Measurements from ENCODE around the gene FILIP1L. TPM values are rescaled to one million over a fixed set of nuclear protein-coding genes. Genes with fewer than 3 reads are reported as not detected.

FILIP1L gene
- total RNA-seq, 2 experiments from 2014 or later: not detected

DNA sequence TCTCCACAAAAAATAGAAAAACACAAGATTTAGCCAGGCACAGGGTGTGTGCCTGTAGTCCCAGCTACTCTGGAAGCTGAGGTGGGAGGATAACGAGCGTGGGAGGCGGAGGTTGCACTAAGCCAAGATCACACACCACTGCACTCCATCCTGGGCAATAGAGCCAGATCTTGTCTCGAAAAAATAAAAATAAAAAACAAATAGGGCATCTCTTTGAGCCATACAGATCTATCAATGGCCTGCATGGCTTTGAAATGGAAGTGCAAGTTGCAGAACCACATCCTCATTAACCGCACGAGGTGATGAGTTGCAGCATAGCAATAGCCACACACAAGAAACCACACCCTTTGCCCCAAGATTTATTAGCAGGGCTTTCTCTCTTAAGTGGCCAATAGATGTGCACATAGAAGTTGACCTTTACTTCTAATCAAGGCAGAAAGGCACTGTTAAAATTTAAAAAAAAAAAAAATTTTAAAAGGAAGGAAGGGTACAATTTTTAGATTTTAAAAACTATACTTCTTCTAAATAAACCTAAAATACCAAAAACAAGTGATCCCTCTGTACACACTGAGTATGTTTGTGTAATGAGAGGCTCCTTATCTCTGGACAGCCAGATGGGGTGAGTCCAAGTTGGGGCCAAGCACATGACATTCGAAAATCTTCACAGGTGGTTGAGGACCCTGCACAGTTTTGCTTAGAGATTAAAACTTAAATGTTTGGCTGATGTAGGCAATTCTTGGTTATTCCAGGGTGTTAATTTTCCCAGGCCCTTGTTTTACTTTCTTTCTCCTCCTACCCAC, 53.4 kb downstream of the FILIP1L start:
- Histone ChIP-seq H4K20me1 (ENCODE audit: insufficient read depth, low read length) (no peaks in the 10 kb centered on the region), H3K79me2 (ENCODE audit: insufficient read depth, low read depth, low read length) (no peaks in the 10 kb centered on the region), H3K4me2 (ENCODE audit: low read length) (no peak overlapping the region), H3K36me3 (ENCODE audit: insufficient read depth, low read length) (no peaks in the 10 kb centered on the region), H3K27ac (ENCODE audit: low read depth, low read length, poor library complexity, severe bottlenecking) (no peak overlapping the region), H3K9me2 (ENCODE audit: insufficient read depth, low read length) (no peaks in the 10 kb centered on the region), H2AFZ (ENCODE audit: low read length) (no peak overlapping the region), H3K4me1 (ENCODE audit: insufficient read depth, low read length, poor library complexity, severe bottlenecking) (no peaks in the 10 kb centered on the region), H3K9me3 (ENCODE audit: low read length) (no peaks in the 10 kb centered on the region), H3K4me3 (ENCODE audit: low read depth, low read length, poor library complexity, severe bottlenecking) (no peak overlapping the region)
- DNase-seq (ENCODE audit: low spot score): no peak
- ChIA-PET CTCF (ENCODE audit: unreplicated experiment) (no interaction called here), POLR2A (interaction anchor here (0.7 to 0.9 kb wide), 2 partner anchors 28 to 193 kb away, joined by 3 read pairs; no protein-coding TSS in a partner anchor)
- no TSS peak for BruUV-seq (replicated peaks)
- TF ChIP-seq, protein P1, sequence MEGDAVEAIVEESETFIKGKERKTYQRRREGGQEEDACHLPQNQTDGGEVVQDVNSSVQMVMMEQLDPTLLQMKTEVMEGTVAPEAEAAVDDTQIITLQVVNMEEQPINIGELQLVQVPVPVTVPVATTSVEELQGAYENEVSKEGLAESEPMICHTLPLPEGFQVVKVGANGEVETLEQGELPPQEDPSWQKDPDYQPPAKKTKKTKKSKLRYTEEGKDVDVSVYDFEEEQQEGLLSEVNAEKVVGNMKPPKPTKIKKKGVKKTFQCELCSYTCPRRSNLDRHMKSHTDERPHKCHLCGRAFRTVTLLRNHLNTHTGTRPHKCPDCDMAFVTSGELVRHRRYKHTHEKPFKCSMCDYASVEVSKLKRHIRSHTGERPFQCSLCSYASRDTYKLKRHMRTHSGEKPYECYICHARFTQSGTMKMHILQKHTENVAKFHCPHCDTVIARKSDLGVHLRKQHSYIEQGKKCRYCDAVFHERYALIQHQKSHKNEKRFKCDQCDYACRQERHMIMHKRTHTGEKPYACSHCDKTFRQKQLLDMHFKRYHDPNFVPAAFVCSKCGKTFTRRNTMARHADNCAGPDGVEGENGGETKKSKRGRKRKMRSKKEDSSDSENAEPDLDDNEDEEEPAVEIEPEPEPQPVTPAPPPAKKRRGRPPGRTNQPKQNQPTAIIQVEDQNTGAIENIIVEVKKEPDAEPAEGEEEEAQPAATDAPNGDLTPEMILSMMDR (conservative IDR thresholded peaks at IDR 0.05; ENCODE audit: low read length): no peak
- no peak for TF ChIP-seq EZH2phosphoT487 (IDR thresholded peaks at IDR 0.05; ENCODE audit: borderline replicate concordance, low read depth, low read length)
- intact Hi-C loops (cut with micrococcal nuclease; ENCODE audit: unreplicated experiment): loop anchor here (10.0 kb wide), 1 partner anchor 534 kb away; no protein-coding TSS in a partner anchor

DNA sequence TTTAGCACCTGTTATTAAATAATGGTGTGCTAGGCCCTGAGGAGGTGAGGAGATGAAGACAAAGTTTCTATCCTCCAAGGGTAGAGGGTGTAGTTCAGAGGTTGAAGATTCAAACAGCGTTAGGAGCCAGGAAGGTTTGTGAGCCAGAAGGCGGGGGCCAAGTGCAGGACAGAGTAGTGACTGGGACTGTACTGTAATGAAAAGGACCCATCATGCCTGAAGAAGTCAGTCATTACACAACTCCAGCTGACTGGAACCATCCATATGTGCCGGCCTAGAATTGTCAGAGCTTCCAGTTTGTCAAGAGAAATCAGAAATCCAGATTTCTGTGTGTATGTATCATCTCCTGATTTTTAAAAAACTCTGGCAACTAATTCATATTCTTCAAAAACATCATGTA, 54.8 kb downstream of the FILIP1L start:
- Histone ChIP-seq H4K20me1 (ENCODE audit: insufficient read depth, low read length) (no peaks in the 10 kb centered on the region), H2AFZ (ENCODE audit: low read length) (no peak overlapping the region), H3K4me2 (ENCODE audit: low read length) (no peak overlapping the region), H3K79me2 (ENCODE audit: insufficient read depth, low read depth, low read length) (no peaks in the 10 kb centered on the region), H3K4me1 (ENCODE audit: insufficient read depth, low read length, poor library complexity, severe bottlenecking) (no peaks in the 10 kb centered on the region), H3K36me3 (ENCODE audit: insufficient read depth, low read length) (no peaks in the 10 kb centered on the region), H3K9me2 (ENCODE audit: insufficient read depth, low read length) (no peaks in the 10 kb centered on the region), H3K4me3 (ENCODE audit: low read depth, low read length, poor library complexity, severe bottlenecking) (no peak overlapping the region), H3K27ac (ENCODE audit: low read depth, low read length, poor library complexity, severe bottlenecking) (no peak overlapping the region), H3K9me3 (ENCODE audit: low read length) (no peaks in the 10 kb centered on the region)
- intact Hi-C loops (cut with micrococcal nuclease; ENCODE audit: unreplicated experiment): no loop called here
- POLR2A ChIA-PET: interaction anchor here (0.7 to 1.5 kb wide), 6 partner anchors 10 to 127 kb away, joined by 3 to 4 read pairs (median 3); no protein-coding TSS in a partner anchor
- CTCF ChIA-PET (ENCODE audit: unreplicated experiment): no interaction called here
- no peak for TF ChIP-seq EZH2phosphoT487 (IDR thresholded peaks at IDR 0.05; ENCODE audit: borderline replicate concordance, low read depth, low read length)
- TF ChIP-seq, protein P1 (conservative IDR thresholded peaks at IDR 0.05; ENCODE audit: low read length): no peak
- BruUV-seq (replicated peaks): no TSS peak
- no peak for DNase-seq (ENCODE audit: low spot score)
